ENCODE measurements around the gene CYB561D2.

GRCh38 chr3:50340147-50340447, 10.6 kb upstream of the CYB561D2 start:
- TF ChIP-seq CTCF (IDR thresholded peaks at IDR 0.05) (no peak), POLR2A (IDR thresholded peaks at IDR 0.05) (no peak)

Data from upper lobe of left lung (tissue), 4 donors.